Endothelial cell of umbilical vein (primary cell): ENCODE results near the gene KYNU. TPM values are rescaled to one million over a fixed set of nuclear protein-coding genes. Genes with fewer than 3 reads are reported as not detected.

ENCODE experiments used
- BruUV-seq: library from RNA; stranded (reverse); fragments of 400-500 nt; replicated peaks from 2 replicates; lab custom pipeline; 2021; lab: Mats Ljungman, UMichigan
- CTCF ChIA-PET: fragments of 300-600, 350-600 bp; sonication (Branson Sonifier 250); formaldehyde crosslinking; loops from one replicate; lab custom pipeline; 2021; ENCODE audit warnings: antibody characterized with exemption, inconsistent platforms; lab: Charles Lee
- POLR2A ChIA-PET: fragments of 300-600, 350-600 bp; sonication (Branson Sonifier 250); formaldehyde crosslinking; loops from one replicate; lab custom pipeline; 2021; ENCODE audit warnings: antibody characterized with exemption, inconsistent platforms; lab: Charles Lee
- DNase-seq: peaks from one replicate; pipeline ENCODE4 v3.0.0-alpha.2; 2011; ENCODE audit warnings: low read depth, low spot score
- FAIRE-seq: peaks from 2 replicates; lab custom pipeline; 2011; peaks lifted over from hg19 to GRCh38; lab: Jason Lieb, UNC
- H2AFZ ChIP-seq: 2 replicates; pipeline ENCODE4 v1.6.0; 2012; ENCODE audit warnings: low read depth, low read length, control low read depth, inconsistent platforms
- H3K27ac ChIP-seq: 2 replicates; pipeline ENCODE4 v1.5.1; 2011; ENCODE audit warnings: low read depth, mild to moderate bottlenecking, control low read depth, low read length, moderate library complexity; ENCODE audit not compliant: insufficient read depth
- H3K27me3 ChIP-seq, 2 experiments: 2 replicates each; pipeline versions ENCODE4 v1.6.0 to v1.6.1; 2011; ENCODE audit warnings: low read length in 2 of 2, mixed read lengths in 1 of 2; ENCODE audit not compliant: control insufficient read depth in 2 of 2, insufficient read depth in 2 of 2
- H3K36me3 ChIP-seq, 2 experiments: 2 replicates in 1 of 2; 3 replicates in 1 of 2; pipeline ENCODE4 v1.5.1; 2011; ENCODE audit warnings: low read length in 2 of 2, mild to moderate bottlenecking in 1 of 2, moderate library complexity in 1 of 2; ENCODE audit not compliant: control insufficient read depth in 2 of 2, insufficient read depth in 2 of 2; ENCODE audit errors: extremely low read depth in 1 of 2
- H3K4me1 ChIP-seq: 3 replicates; pipeline ENCODE4 v1.5.1; 2011; ENCODE audit warnings: mild to moderate bottlenecking, low read length; ENCODE audit not compliant: control insufficient read depth, insufficient read depth; ENCODE audit errors: extremely low read depth
- H3K4me2 ChIP-seq: 2 replicates; pipeline ENCODE4 v1.6.1; 2011; ENCODE audit warnings: low read length, control low read depth, mixed read lengths; ENCODE audit not compliant: insufficient read depth
- H3K4me3 ChIP-seq, 3 experiments: fragments of 200-600 bp in 1 of 3; sonication (generic), shearing (Covaris generic) in 1 of 3; replicated peaks in 1 of 3; 2 replicates each; pipeline ENCODE4 v1.5.1; 2011 to 2016; ENCODE audit warnings: control low read depth in 3 of 3, low read length in 3 of 3, mild to moderate bottlenecking in 2 of 3, inconsistent platforms in 1 of 3, low read depth in 1 of 3, moderate library complexity in 1 of 3; ENCODE audit not compliant: insufficient read depth in 1 of 3
- H3K79me2 ChIP-seq: 2 replicates; pipeline ENCODE4 v1.6.0; 2012; ENCODE audit warnings: low read length, inconsistent platforms; ENCODE audit not compliant: control insufficient read depth, insufficient read depth
- H3K9ac ChIP-seq: replicated peaks from 2 replicates; pipeline ENCODE3; 2011; ENCODE audit warnings: low read length, control low read depth; ENCODE audit not compliant: insufficient read depth; ENCODE audit errors: extremely low read depth
- H3K9me1 ChIP-seq: replicated peaks from 3 replicates; pipeline ENCODE4 v1.6.0; 2011; ENCODE audit warnings: mild to moderate bottlenecking, low read length; ENCODE audit not compliant: control insufficient read depth, insufficient read depth; ENCODE audit errors: extremely low read depth
- H3K9me3 ChIP-seq: replicated peaks from 2 replicates; pipeline ENCODE4 v1.5.1; 2012; ENCODE audit warnings: low read length, inconsistent platforms; ENCODE audit not compliant: control insufficient read depth, insufficient read depth
- H4K20me1 ChIP-seq: replicated peaks from 2 replicates; pipeline ENCODE3; 2011; ENCODE audit warnings: mild to moderate bottlenecking, low read length; ENCODE audit not compliant: control insufficient read depth, insufficient read depth; ENCODE audit errors: extremely low read depth
- FOS ChIP-seq: IDR thresholded peaks from 2 replicates; pipeline ENCODE4 v1.6.1; 2011; ENCODE audit warnings: mild to moderate bottlenecking, low read length, moderate library complexity, borderline replicate concordance; ENCODE audit not compliant: insufficient read depth
- JUN ChIP-seq: IDR thresholded peaks from 2 replicates; pipeline ENCODE4 v1.6.1; 2011; ENCODE audit warnings: borderline replicate concordance, low read depth; ENCODE audit not compliant: insufficient read length, insufficient read depth
- MAX ChIP-seq: IDR thresholded peaks from 2 replicates; pipeline ENCODE4 v1.6.1; 2011; ENCODE audit not compliant: insufficient read depth, insufficient read length
- MYC ChIP-seq: IDR thresholded peaks from one replicate; pipeline ENCODE4 v1.6.1; 2011; ENCODE audit warnings: mild to moderate bottlenecking, low read depth, low read length
- POLR2AphosphoS5 ChIP-seq: IDR thresholded peaks from 2 replicates; pipeline ENCODE4 v1.6.1; 2012; ENCODE audit warnings: low read depth, mild to moderate bottlenecking, control low read depth, low read length, moderate library complexity; ENCODE audit not compliant: insufficient read depth
- dilution Hi-C: fragments of 300-500 bp; cut with MboI; formaldehyde crosslinking; loops from one replicate; pipeline ENCODE4 v1.15.0; 2019; ENCODE audit warnings: low sequenced_read_pairs; ENCODE audit not compliant: extremely low pct_ligation_motif_present
- intact Hi-C: fragments of 100-400 bp; cut with micrococcal nuclease; formaldehyde crosslinking; loops from one replicate; pipeline ENCODE4 v1.10.0; 2022
- polyA plus RNA-seq, 4 experiments: library from polyadenylated mRNA; depleted of rRNA in 3 of 4; stranded (reverse) in 3 of 4; unstranded in 1 of 4; fragments of >200 nt; gene quantifications; 2 replicates each; pipeline versions ENCODE4 v1.2.1 to v1.2.3, GENCODE V29; 2011 to 2012; ENCODE audit warnings: missing spikeins in 1 of 4
- total RNA-seq: library from RNA; stranded (reverse); gene quantifications from 2 replicates; pipeline ENCODE4 v1.2.3, GENCODE V29; 2021
- TF ChIP-seq, protein P1 (sequence below), 2 donors: IDR thresholded peaks; 1 replicate in 1 of 2; 2 replicates in 1 of 2; pipeline ENCODE4 v1.5.1; 2011; ENCODE audit warnings: low read length in 2 of 2, mild to moderate bottlenecking in 2 of 2, moderate library complexity in 2 of 2, control low read depth in 1 of 2, inconsistent platforms in 1 of 2, low read depth in 1 of 2; ENCODE audit not compliant: insufficient read depth in 1 of 2; ENCODE audit errors: extremely low read depth in 1 of 2

Gene KYNU
- total and polyA plus RNA-seq, 2 donors (not counting 3 experiments of a cell fraction or from before 2014, with no cell fraction given): 0.04 TPM; not detected in 1

GRCh38 chr2:142866426-142866825 lies 11.0 kb upstream of the KYNU start:
- H3K9ac ChIP-seq: no peak overlapping the region
- intact Hi-C loops: no loop called here
- no peaks in the 10 kb centered on the region for H3K9me3 ChIP-seq
- no peak for FAIRE-seq
- no peak overlapping the region for H3K4me2 ChIP-seq
- H3K79me2 ChIP-seq: no peaks in the 10 kb centered on the region
- H3K27me3 ChIP-seq: no peaks in the 10 kb centered on the region
- no peaks in the 10 kb centered on the region for H4K20me1 ChIP-seq
- dilution Hi-C loops: no loop called here
- no TSS peak for BruUV-seq
- POLR2A ChIA-PET: no interaction called here
- no peaks in the 10 kb centered on the region for H3K36me3 ChIP-seq
- CTCF ChIA-PET: interaction anchor here (0.7 to 1.5 kb wide), 4 partner anchors 9 to 40 kb away, joined by 3 read pairs; no protein-coding TSS in a partner anchor
- TF ChIP-seq FOS: no peak
- TF ChIP-seq MYC: no peak
- TF ChIP-seq, protein P1, sequence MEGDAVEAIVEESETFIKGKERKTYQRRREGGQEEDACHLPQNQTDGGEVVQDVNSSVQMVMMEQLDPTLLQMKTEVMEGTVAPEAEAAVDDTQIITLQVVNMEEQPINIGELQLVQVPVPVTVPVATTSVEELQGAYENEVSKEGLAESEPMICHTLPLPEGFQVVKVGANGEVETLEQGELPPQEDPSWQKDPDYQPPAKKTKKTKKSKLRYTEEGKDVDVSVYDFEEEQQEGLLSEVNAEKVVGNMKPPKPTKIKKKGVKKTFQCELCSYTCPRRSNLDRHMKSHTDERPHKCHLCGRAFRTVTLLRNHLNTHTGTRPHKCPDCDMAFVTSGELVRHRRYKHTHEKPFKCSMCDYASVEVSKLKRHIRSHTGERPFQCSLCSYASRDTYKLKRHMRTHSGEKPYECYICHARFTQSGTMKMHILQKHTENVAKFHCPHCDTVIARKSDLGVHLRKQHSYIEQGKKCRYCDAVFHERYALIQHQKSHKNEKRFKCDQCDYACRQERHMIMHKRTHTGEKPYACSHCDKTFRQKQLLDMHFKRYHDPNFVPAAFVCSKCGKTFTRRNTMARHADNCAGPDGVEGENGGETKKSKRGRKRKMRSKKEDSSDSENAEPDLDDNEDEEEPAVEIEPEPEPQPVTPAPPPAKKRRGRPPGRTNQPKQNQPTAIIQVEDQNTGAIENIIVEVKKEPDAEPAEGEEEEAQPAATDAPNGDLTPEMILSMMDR (IDR thresholded peaks at IDR 0.05; ENCODE audit: extremely low read depth in 1 of 2, insufficient read depth in 1 of 2, low read depth in 1 of 2, low read length in 2 of 2): no peak
- TF ChIP-seq JUN: no peak
- TF ChIP-seq MAX: no peak
- TF ChIP-seq POLR2AphosphoS5: no peak
- DNase-seq: no peak
- H3K9me1 ChIP-seq: no peaks in the 10 kb centered on the region
- H2AFZ ChIP-seq: no peak overlapping the region
- no peak overlapping the region for H3K27ac ChIP-seq
- peaks cover 7% of the 10 kb centered on the region for H3K4me1 ChIP-seq
- no peak overlapping the region for H3K4me3 ChIP-seq
